Jurkat, Clone E6-1 (cell line): ENCODE data around the gene METTL22. TPM values are rescaled to one million over a fixed set of nuclear protein-coding genes. Genes with fewer than 3 reads are reported as not detected.

Experiments used
- DNase-seq: peaks from one replicate; pipeline ENCODE4 v3.0.0-alpha.2; 2011; ENCODE audit warnings: low read depth, low spot score
- H3K4me3 ChIP-seq: 2 replicates; pipeline ENCODE4 v1.5.1; 2011; ENCODE audit warnings: mild to moderate bottlenecking, low read length, control low read depth, moderate library complexity
- polyA plus RNA-seq: library from polyadenylated mRNA; unstranded; fragments of >200 nt; gene quantifications from one replicate; pipeline ENCODE4 v1.2.1, GENCODE V29; 2012; ENCODE audit warnings: missing spikeins; ENCODE audit not compliant: insufficient read length, insufficient read depth

METTL22 gene
- polyA plus RNA-seq = 57.6 TPM

- H3K4me3 ChIP-seq = peak within 1 kb of the TSS; percentile 100
- peak; percentile 69 for DNase-seq
Measured at GRCh38 chr16:8621572-8622314, at the start of gene METTL22. METTL22 (plus strand) TSS chr16:8621698; CDS start chr16:8625666, 3,968 bp downstream.

GRCh38 chr16:8572063-8572918, 49.2 kb upstream of the METTL22 start:
- H3K4me3 ChIP-seq = no peak overlapping the region
- no peak for DNase-seq

- peak; percentile 41 for DNase-seq
Measured at GRCh38 chr16:8572919-8573724, 48.4 kb upstream of the METTL22 start.

GRCh38 chr16:8575399-8575798, 46.1 kb upstream of the METTL22 start:
- no peak for DNase-seq
- H3K4me3 ChIP-seq = no peak overlapping the region

More at GRCh38 chr16:8572919-8573724, 48.4 kb upstream of the METTL22 start:
- H3K4me3 ChIP-seq = no peak overlapping the region

GRCh38 chr16:8576141-8577004, 45.1 kb upstream of the METTL22 start:
- no peak overlapping the region for H3K4me3 ChIP-seq
- no peak for DNase-seq

- no peak for DNase-seq
Measured at GRCh38 chr16:8577678-8578304, 43.7 kb upstream of the METTL22 start.

GRCh38 chr16:8579559-8579958, 41.9 kb upstream of the METTL22 start:
- no peak overlapping the region for H3K4me3 ChIP-seq
- no peak for DNase-seq

More at GRCh38 chr16:8577678-8578304, 43.7 kb upstream of the METTL22 start:
- no peak overlapping the region for H3K4me3 ChIP-seq

GRCh38 chr16:8581831-8582580, 39.5 kb upstream of the METTL22 start:
- no peak overlapping the region for H3K4me3 ChIP-seq
- no peak for DNase-seq

GRCh38 chr16:8583199-8583598, 38.3 kb upstream of the METTL22 start:
- no peak for DNase-seq
- H3K4me3 ChIP-seq = no peak overlapping the region

- no peak overlapping the region for H3K4me3 ChIP-seq
- DNase-seq = no peak
Measured at GRCh38 chr16:8583732-8584131, 37.8 kb upstream of the METTL22 start.

GRCh38 chr16:8585041-8585440, 36.5 kb upstream of the METTL22 start:
- no peak overlapping the region for H3K4me3 ChIP-seq
- DNase-seq = no peak

- H3K4me3 ChIP-seq = no peak overlapping the region
- no peak for DNase-seq
Measured at GRCh38 chr16:8585857-8586256, 35.6 kb upstream of the METTL22 start.

- no peak for DNase-seq
- H3K4me3 ChIP-seq = no peak overlapping the region
Measured at GRCh38 chr16:8587065-8587464, 34.4 kb upstream of the METTL22 start.

GRCh38 chr16:8588682-8589056, 32.8 kb upstream of the METTL22 start:
- no peak overlapping the region for H3K4me3 ChIP-seq
- DNase-seq = no peak

- no peak for DNase-seq
- no peak overlapping the region for H3K4me3 ChIP-seq
Measured at GRCh38 chr16:8589057-8589899, 32.2 kb upstream of the METTL22 start.

- no peak for DNase-seq
- no peak within 1 kb of the TSS for H3K4me3 ChIP-seq
Measured at GRCh38 chr16:8589900-8590688, 31.4 kb upstream of the METTL22 start, which contains the start of gene TMEM114. TMEM114 (minus strand) TSS chr16:8590511; CDS start chr16:8589838, 673 bp downstream.
